GM20000 (cell line): ENCODE results near the gene OR52K2.

Experiments
- DNase-seq: peaks from one replicate; pipeline ENCODE4 v3.0.0; 2012; ENCODE audit warnings: low spot score
- CTCF ChIP-seq: IDR thresholded peaks from 2 replicates; pipeline ENCODE4 v1.5.1; 2012; ENCODE audit warnings: mild to moderate bottlenecking, control low read depth; ENCODE audit errors: extremely low read depth, missing control alignments

OR52K2 gene

GRCh38 chr11:4495986-4496385, 46.9 kb downstream of the OR52K2 start:
- DNase-seq: no peak
- no peak for TF ChIP-seq CTCF

- no peak for TF ChIP-seq CTCF
- DNase-seq: no peak
Measured at GRCh38 chr11:4496557-4497248, 47.6 kb downstream of the OR52K2 start.
